H1 (cell line): ENCODE data around the gene B3GAT2. TPM values are rescaled to one million over a fixed set of nuclear protein-coding genes. Genes with fewer than 3 reads are reported as not detected.

Experiments
- ATF2 ChIP-seq: IDR thresholded peaks from 2 replicates; pipeline ENCODE4 v1.6.1; 2012; ENCODE audit warnings: low read length, inconsistent platforms
- CTCF ChIP-seq, 3 experiments: IDR thresholded peaks; 1 replicate in 2 of 3; 2 replicates in 1 of 3; pipeline versions ENCODE4 v1.5.1 to v1.6.1; 2011; ENCODE audit warnings: low read length in 3 of 3, mild to moderate bottlenecking in 3 of 3, inconsistent platforms in 2 of 3, low read depth in 1 of 3, moderate library complexity in 1 of 3; ENCODE audit not compliant: insufficient read depth in 1 of 3; ENCODE audit errors: control extremely low read depth in 1 of 3
- GABPA ChIP-seq: IDR thresholded peaks from 2 replicates; pipeline ENCODE4 v1.6.1; 2011; ENCODE audit warnings: mild to moderate bottlenecking, low read length, moderate library complexity, borderline replicate concordance; ENCODE audit not compliant: insufficient read depth
- RNF2 ChIP-seq: fragments of 200-900, 300-1000 bp; sonication (generic); IDR thresholded peaks from 2 replicates; pipeline ENCODE4 v1.7.1; 2016; ENCODE audit warnings: borderline replicate concordance, low read depth, mild to moderate bottlenecking, antibody characterized with exemption, low read length; ENCODE audit not compliant: poor library complexity, severe bottlenecking; ENCODE audit errors: missing control alignments
- SP2 ChIP-seq: IDR thresholded peaks from 2 replicates; pipeline ENCODE4 v1.6.1; 2012; ENCODE audit warnings: mild to moderate bottlenecking, low read length, inconsistent platforms
- SRF ChIP-seq: IDR thresholded peaks from 2 replicates; pipeline ENCODE4 v1.6.1; 2011; ENCODE audit warnings: mild to moderate bottlenecking, low read depth, low read length, moderate library complexity
- SUZ12 ChIP-seq: fragments of 200-600 bp; sonication (generic); IDR thresholded peaks from 2 replicates; pipeline ENCODE4 v1.6.1; 2012; ENCODE audit warnings: mild to moderate bottlenecking, inconsistent platforms, low read length, moderate library complexity, mixed read lengths
- TEAD4 ChIP-seq: IDR thresholded peaks from 2 replicates; pipeline ENCODE4 v1.6.1; 2012; ENCODE audit warnings: low read depth, low read length, inconsistent platforms, mixed read lengths
- polyA plus RNA-seq, 7 experiments: library from polyadenylated mRNA; depleted of rRNA in 3 of 7; stranded (reverse) in 5 of 7; unstranded in 2 of 7; fragments of >200 nt in 5 of 7; fragments of 200-250 nt in 2 of 7; gene quantifications; 1 replicate in 5 of 7; 2 replicates in 1 of 7; 4 replicates in 1 of 7; pipeline versions ENCODE4 v1.2.1 to v1.2.3, GENCODE V29; 2011 to 2013; ENCODE audit warnings: missing spikeins in 2 of 7, mixed read lengths in 2 of 7
- total RNA-seq: library from RNA; stranded (reverse); fragmentation: NEBNext Ultra II Directional; extraction: Animal tissue kit (Norgen Biotek cat#: 25700); gene quantifications from 2 replicates; pipeline ENCODE4 v1.2.1, GENCODE V29; 2021

Gene B3GAT2
- total and polyA plus RNA-seq, 2 of the 8 experiments (the other 6 are each of a cell fraction or from before 2014, with no cell fraction given), result 0.83 to 1.9 TPM

GRCh38 chr6:70995411-70995810 is 38.6 kb upstream of the B3GAT2 start (continued):
- TF ChIP-seq CTCF (IDR thresholded peaks at IDR 0.05; ENCODE audit: control extremely low read depth in 1 of 3, insufficient read depth in 1 of 3, low read depth in 1 of 3, low read length in 3 of 3), result no peak
- TF ChIP-seq ATF2, result no peak
- no peak for TF ChIP-seq TEAD4
- no peak for TF ChIP-seq SP2
- no peak for TF ChIP-seq SUZ12
- no peak for TF ChIP-seq RNF2
- no peak for TF ChIP-seq GABPA
- TF ChIP-seq SRF, result no peak
